Lung (tissue), 12 donors: ENCODE measurements around the gene ARRDC1. TPM values are rescaled to one million over a fixed set of nuclear protein-coding genes. Genes with fewer than 3 reads are reported as not detected.
"Not testable (repeated sequence)": the region's sequence is repeated elsewhere in the genome, so short reads cannot be mapped to it uniquely, and the experiment has no call there.

Experiments
- ATAC-seq: fragments of 200-7000 bp; cut with Tn5 transposase; one replicate; pipeline ENCODE4 v1.9.1; 2020; ENCODE audit warnings: moderate number of reproducible peaks; ENCODE audit not compliant: insufficient read depth, low FRiP score
- DNase-seq, 3 donors: peaks; one replicate each; pipeline ENCODE4 v3.0.0-alpha.2; 2013 to 2017
- H3K27ac ChIP-seq, 2 donors: one replicate each; pipeline ENCODE4 v1.5.1; 2013; ENCODE audit warnings: mild to moderate bottlenecking in 2 of 2, moderate library complexity in 2 of 2, control low read depth in 1 of 2, inconsistent platforms in 1 of 2, low read depth in 1 of 2, low read length in 1 of 2
- H3K27me3 ChIP-seq, 3 donors: one replicate each; pipeline ENCODE4 v1.5.1; 2013; ENCODE audit warnings: low read length in 2 of 3; ENCODE audit not compliant: control insufficient read depth in 3 of 3, insufficient read depth in 3 of 3
- H3K36me3 ChIP-seq, 4 donors: one replicate each; pipeline ENCODE4 v1.5.1; 2013; ENCODE audit warnings: low read length in 4 of 4, mild to moderate bottlenecking in 1 of 4, moderate library complexity in 1 of 4; ENCODE audit not compliant: control insufficient read depth in 4 of 4, insufficient read depth in 4 of 4
- H3K4me1 ChIP-seq, 5 donors: one replicate each; pipeline ENCODE4 v1.5.1; 2013; ENCODE audit warnings: low read length in 5 of 5, mild to moderate bottlenecking in 2 of 5, moderate library complexity in 1 of 5; ENCODE audit not compliant: control insufficient read depth in 5 of 5, insufficient read depth in 5 of 5
- H3K4me3 ChIP-seq: one replicate; pipeline ENCODE4 v1.5.1; 2013; ENCODE audit warnings: mild to moderate bottlenecking, control low read depth, moderate library complexity
- H3K9ac ChIP-seq, 2 donors: one replicate each; pipeline ENCODE4 v1.5.1; 2013; ENCODE audit warnings: low read length in 2 of 2, control low read depth in 1 of 2; ENCODE audit not compliant: insufficient read depth in 1 of 2
- H3K9me3 ChIP-seq, 4 donors: one replicate each; pipeline ENCODE4 v1.5.1; 2013; ENCODE audit warnings: low read length in 3 of 4, mild to moderate bottlenecking in 1 of 4, moderate library complexity in 1 of 4; ENCODE audit not compliant: control insufficient read depth in 4 of 4, insufficient read depth in 3 of 4
- CTCF ChIP-seq: IDR thresholded peaks from 2 replicates; pipeline ENCODE4 v1.5.1; 2012; ENCODE audit warnings: mild to moderate bottlenecking; ENCODE audit errors: control extremely low read depth, extremely low read depth
- WGBS, 2 donors: extraction: QIAGEN DNeasy Blood & Tissue Kit; methylation state at CpG; one replicate each; pipeline ENCODE4 v1.1.7; 2013; 5-methylcytosine and 5-hydroxymethylcytosine counted together
- polyA plus RNA-seq, 2 donors: library from polyadenylated mRNA; stranded (reverse); fragments of 200-250 nt; gene quantifications; one replicate each; pipeline ENCODE4 v1.2.1, GENCODE V29; 2013
- total RNA-seq, 2 donors: library from RNA; depleted of rRNA in 1 of 2; stranded (reverse); fragments of >200 nt in 1 of 2; gene quantifications; one replicate each; pipeline ENCODE4 v1.2.1, GENCODE V29; 2014 to 2021
- donor health status: control.
- donor health status: control.
- donor health status: Bipolar disorder and iron deficiency.
- donor health status: healthy.
- donor health status: DM: yes; HTN: yes; CAD: no.

The ARRDC1 gene
- total and polyA plus RNA-seq, 4 donors, result 57.4 to 137 (median 94.6) TPM

- no peak overlapping the region for H3K4me3 ChIP-seq
- no peaks in the 10 kb centered on the region for H3K9me3 ChIP-seq
- H3K36me3 ChIP-seq, result peaks cover 0 to 6% (median 2%) of the 10 kb centered on the region in 4 donors
- WGBS, 2 donors, result 44 to 53% methylated on average over 7 of the region's 7 CpGs
- TF ChIP-seq CTCF, result no peak
- no peaks in the 10 kb centered on the region for H3K27me3 ChIP-seq
- H3K27ac ChIP-seq, result peak overlapping the region in 1 of 2 donors; percentile 29
- peaks cover 0 to 19% (median 3%) of the 10 kb centered on the region in 5 donors for H3K4me1 ChIP-seq
- peak overlapping the region in 1 of 2 donors; percentile 23 for H3K9ac ChIP-seq
- ATAC-seq, result no peak
- peak in 1 of 3 donors; percentile 43 for DNase-seq
Observed at GRCh38 chr9:137592767-137593166, 12.7 kb upstream of the ARRDC1 start.

GRCh38 chr9:137593176-137593575, 12.3 kb upstream of the ARRDC1 start:
- no peak for ATAC-seq
- H3K36me3 ChIP-seq, result peaks cover 0 to 4% (median 1%) of the 10 kb centered on the region in 4 donors
- peaks cover 0 to 19% (median 3%) of the 10 kb centered on the region in 5 donors for H3K4me1 ChIP-seq
- TF ChIP-seq CTCF, result no peak
- H3K27me3 ChIP-seq, result no peaks in the 10 kb centered on the region
- peak; percentile 71 to 86 (median 75) for DNase-seq
- H3K9ac ChIP-seq, result no peak overlapping the region
- H3K4me3 ChIP-seq, result no peak overlapping the region
- H3K27ac ChIP-seq, result no peak overlapping the region
- 64 to 78% methylated on average over 12 of the region's 12 CpGs for WGBS, 2 donors
- H3K9me3 ChIP-seq, result no peaks in the 10 kb centered on the region

GRCh38 chr9:137596577-137596976, 8.9 kb upstream of the ARRDC1 start:
- not testable (repeated sequence) for H3K9ac ChIP-seq, H3K36me3 ChIP-seq, H3K9me3 ChIP-seq, DNase-seq, H3K4me1 ChIP-seq, ATAC-seq, H3K27ac ChIP-seq, H3K27me3 ChIP-seq, H3K4me3 ChIP-seq
- WGBS, 2 donors, result 89 to 97% methylated on average over 7 of the region's 7 CpGs

GRCh38 chr9:137598943-137599342, 6.5 kb upstream of the ARRDC1 start:
- no peaks in the 10 kb centered on the region for H3K9me3 ChIP-seq
- H3K27me3 ChIP-seq, result no peaks in the 10 kb centered on the region
- no peaks in the 10 kb centered on the region for H3K4me1 ChIP-seq
- 84 to 88% methylated on average over 8 of the region's 8 CpGs for WGBS, 2 donors
- no peak for DNase-seq
- H3K27ac ChIP-seq, result no peak overlapping the region
- H3K36me3 ChIP-seq, result no peaks in the 10 kb centered on the region
- H3K9ac ChIP-seq, result no peak overlapping the region
- ATAC-seq, result no peak
- H3K4me3 ChIP-seq, result no peak overlapping the region
- no peak for TF ChIP-seq CTCF
